Gastroesophageal sphincter (tissue), 3 donors: Measurements from ENCODE around the gene ABCA1.

ENCODE experiments used
- EP300 ChIP-seq: sonication (generic); formaldehyde crosslinking; IDR thresholded peaks from one replicate; pipeline ENCODE4 v1.6.1; 2017; ENCODE audit warnings: antibody characterized with exemption, mild to moderate bottlenecking
- POLR2A ChIP-seq, 2 donors: fragments of 450-650 bp; IDR thresholded peaks; one replicate each; pipeline ENCODE4 v1.6.1; 2017; ENCODE audit warnings: antibody characterized with exemption in 2 of 2, mild to moderate bottlenecking in 2 of 2, moderate library complexity in 1 of 2
- POLR2AphosphoS5 ChIP-seq: sonication (generic); formaldehyde crosslinking; IDR thresholded peaks from one replicate; pipeline ENCODE4 v1.6.1; 2017; ENCODE audit warnings: antibody characterized with exemption
- TF ChIP-seq, protein P1 (sequence below), 4 experiments: fragments of 200-600 bp in 2 of 4; fragments of 450-650 bp in 2 of 4; sonication (generic) in 1 of 4; IDR thresholded peaks; one replicate each; pipeline ENCODE4 v1.5.1; 2017 to 2019; ENCODE audit warnings: antibody characterized with exemption in 4 of 4, mild to moderate bottlenecking in 2 of 4, moderate library complexity in 2 of 4

DNA sequence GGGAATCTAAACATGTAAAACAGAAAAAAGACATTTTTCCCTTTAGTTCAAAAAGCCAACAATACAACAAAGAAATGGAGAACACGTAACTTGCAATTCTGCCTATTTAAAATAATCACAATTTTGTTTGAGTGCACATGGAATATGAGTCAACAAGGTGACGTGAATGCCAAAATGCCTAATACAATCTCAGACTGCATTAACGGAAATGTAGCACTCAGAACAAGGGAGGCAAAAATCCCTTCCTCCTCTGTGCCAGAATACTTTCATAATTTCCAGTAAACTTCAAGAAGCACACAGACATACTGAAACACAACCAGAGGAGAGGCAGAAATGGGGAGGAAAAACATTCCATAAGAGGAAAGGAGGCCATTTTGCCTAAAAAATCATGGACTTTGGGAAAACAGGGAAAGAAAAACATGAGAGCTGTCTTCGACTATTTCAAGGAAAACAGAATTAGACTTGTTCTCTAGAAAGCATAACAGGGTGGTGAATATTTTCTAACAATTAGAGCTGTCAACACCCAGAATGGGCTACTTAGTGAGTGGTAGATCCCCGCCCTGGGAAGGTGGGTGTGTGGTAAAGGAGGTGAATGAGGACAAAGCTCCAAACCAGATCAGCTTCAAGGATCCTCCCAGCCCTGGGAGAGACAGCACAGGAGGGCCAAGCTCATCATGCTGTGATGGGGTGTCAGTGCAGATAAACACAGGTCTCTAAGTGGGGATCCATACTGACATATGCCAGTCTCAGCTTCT, 48.2 kb downstream of the ABCA1 start:
- TF ChIP-seq, protein P1, sequence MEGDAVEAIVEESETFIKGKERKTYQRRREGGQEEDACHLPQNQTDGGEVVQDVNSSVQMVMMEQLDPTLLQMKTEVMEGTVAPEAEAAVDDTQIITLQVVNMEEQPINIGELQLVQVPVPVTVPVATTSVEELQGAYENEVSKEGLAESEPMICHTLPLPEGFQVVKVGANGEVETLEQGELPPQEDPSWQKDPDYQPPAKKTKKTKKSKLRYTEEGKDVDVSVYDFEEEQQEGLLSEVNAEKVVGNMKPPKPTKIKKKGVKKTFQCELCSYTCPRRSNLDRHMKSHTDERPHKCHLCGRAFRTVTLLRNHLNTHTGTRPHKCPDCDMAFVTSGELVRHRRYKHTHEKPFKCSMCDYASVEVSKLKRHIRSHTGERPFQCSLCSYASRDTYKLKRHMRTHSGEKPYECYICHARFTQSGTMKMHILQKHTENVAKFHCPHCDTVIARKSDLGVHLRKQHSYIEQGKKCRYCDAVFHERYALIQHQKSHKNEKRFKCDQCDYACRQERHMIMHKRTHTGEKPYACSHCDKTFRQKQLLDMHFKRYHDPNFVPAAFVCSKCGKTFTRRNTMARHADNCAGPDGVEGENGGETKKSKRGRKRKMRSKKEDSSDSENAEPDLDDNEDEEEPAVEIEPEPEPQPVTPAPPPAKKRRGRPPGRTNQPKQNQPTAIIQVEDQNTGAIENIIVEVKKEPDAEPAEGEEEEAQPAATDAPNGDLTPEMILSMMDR (IDR thresholded peaks at IDR 0.05) = no peak
- TF ChIP-seq POLR2A (IDR thresholded peaks at IDR 0.05) = no peak
- TF ChIP-seq POLR2AphosphoS5 = peak; percentile 92
- TF ChIP-seq EP300 = no peak
